ENCODE data around the gene EPPIN. TPM values are rescaled to one million over a fixed set of nuclear protein-coding genes. Genes with fewer than 3 reads are reported as not detected.

EPPIN gene
- total and polyA plus RNA-seq, 2 donors (not counting 3 experiments of a cell fraction or from before 2014, with no cell fraction given): not detected

DNA sequence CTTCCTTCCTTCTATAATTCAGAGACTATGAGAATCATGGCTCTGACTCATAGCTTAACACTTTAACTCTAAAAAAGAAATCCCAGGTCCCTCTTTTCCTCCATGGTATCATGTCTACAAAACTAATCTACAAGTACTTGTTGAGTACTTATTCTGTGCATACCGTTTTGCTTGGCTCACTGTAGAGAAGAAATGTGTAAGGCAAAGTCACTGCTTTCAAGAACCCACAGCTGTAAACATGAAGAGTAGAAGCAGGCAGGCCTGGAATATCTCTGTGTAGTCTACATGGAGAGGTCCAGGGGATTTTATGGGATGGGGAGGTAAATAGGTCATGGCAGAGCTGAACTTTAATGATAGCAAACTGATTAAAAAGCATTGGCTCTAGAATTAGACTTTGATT is 45.6 kb downstream of the EPPIN start:
- Histone ChIP-seq H4K20me1 (replicated peaks; ENCODE audit: control insufficient read depth, extremely low read depth, insufficient read depth, low read length) (no peaks in the 10 kb centered on the region), H3K9me1 (replicated peaks; ENCODE audit: control insufficient read depth, extremely low read depth, insufficient read depth, low read length) (no peaks in the 10 kb centered on the region), H3K9ac (replicated peaks; ENCODE audit: extremely low read depth, insufficient read depth, low read length) (no peak overlapping the region), H3K4me1 (ENCODE audit: control insufficient read depth, extremely low read depth, insufficient read depth, low read length) (no peaks in the 10 kb centered on the region), H3K27ac (ENCODE audit: insufficient read depth, low read depth, low read length) (no peak overlapping the region), H2AFZ (ENCODE audit: low read depth, low read length) (no peak overlapping the region), H3K4me3 (replicated peaks in 1 of 3; ENCODE audit: insufficient read depth in 1 of 3, low read depth in 1 of 3, low read length in 3 of 3) (no peak overlapping the region), H3K9me3 (replicated peaks; ENCODE audit: control insufficient read depth, insufficient read depth, low read length) (no peaks in the 10 kb centered on the region), H3K27me3 (ENCODE audit: control insufficient read depth in 2 of 2, insufficient read depth in 2 of 2, low read length in 2 of 2) (peaks cover 3% of the 10 kb centered on the region in 2 experiments), H3K36me3 (ENCODE audit: control insufficient read depth in 2 of 2, extremely low read depth in 1 of 2, insufficient read depth in 2 of 2, low read length in 2 of 2) (no peaks in the 10 kb centered on the region), H3K79me2 (ENCODE audit: control insufficient read depth, insufficient read depth, low read length) (no peaks in the 10 kb centered on the region), H3K4me2 (ENCODE audit: insufficient read depth, low read length) (no peak overlapping the region)
- no TSS peak for BruUV-seq (replicated peaks)
- no peak for DNase-seq (ENCODE audit: low read depth, low spot score)
- intact Hi-C loops (cut with micrococcal nuclease): no loop called here
- TF ChIP-seq MYC (IDR thresholded peaks at IDR 0.05; ENCODE audit: low read depth, low read length) (no peak), JUN (IDR thresholded peaks at IDR 0.05; ENCODE audit: borderline replicate concordance, insufficient read depth, insufficient read length, low read depth) (no peak), POLR2AphosphoS5 (IDR thresholded peaks at IDR 0.05; ENCODE audit: insufficient read depth, low read depth, low read length) (no peak), POLR2A (IDR thresholded peaks at IDR 0.05; ENCODE audit: low read depth, low read length) (no peak), GATA2 (IDR thresholded peaks at IDR 0.05; ENCODE audit: insufficient read depth, insufficient read length, low read depth, low read length) (no peak), EZH2 (IDR thresholded peaks at IDR 0.05; ENCODE audit: borderline replicate concordance, low read depth, low read length, severe bottlenecking) (no peak), FOS (IDR thresholded peaks at IDR 0.05; ENCODE audit: borderline replicate concordance, insufficient read depth, low read length) (no peak)
- TF ChIP-seq, protein P1, sequence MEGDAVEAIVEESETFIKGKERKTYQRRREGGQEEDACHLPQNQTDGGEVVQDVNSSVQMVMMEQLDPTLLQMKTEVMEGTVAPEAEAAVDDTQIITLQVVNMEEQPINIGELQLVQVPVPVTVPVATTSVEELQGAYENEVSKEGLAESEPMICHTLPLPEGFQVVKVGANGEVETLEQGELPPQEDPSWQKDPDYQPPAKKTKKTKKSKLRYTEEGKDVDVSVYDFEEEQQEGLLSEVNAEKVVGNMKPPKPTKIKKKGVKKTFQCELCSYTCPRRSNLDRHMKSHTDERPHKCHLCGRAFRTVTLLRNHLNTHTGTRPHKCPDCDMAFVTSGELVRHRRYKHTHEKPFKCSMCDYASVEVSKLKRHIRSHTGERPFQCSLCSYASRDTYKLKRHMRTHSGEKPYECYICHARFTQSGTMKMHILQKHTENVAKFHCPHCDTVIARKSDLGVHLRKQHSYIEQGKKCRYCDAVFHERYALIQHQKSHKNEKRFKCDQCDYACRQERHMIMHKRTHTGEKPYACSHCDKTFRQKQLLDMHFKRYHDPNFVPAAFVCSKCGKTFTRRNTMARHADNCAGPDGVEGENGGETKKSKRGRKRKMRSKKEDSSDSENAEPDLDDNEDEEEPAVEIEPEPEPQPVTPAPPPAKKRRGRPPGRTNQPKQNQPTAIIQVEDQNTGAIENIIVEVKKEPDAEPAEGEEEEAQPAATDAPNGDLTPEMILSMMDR (IDR thresholded peaks at IDR 0.05; ENCODE audit: extremely low read depth in 1 of 2, insufficient read depth in 1 of 2, low read depth in 1 of 2, low read length in 2 of 2): no peak
- TF ChIP-seq, protein P2, sequence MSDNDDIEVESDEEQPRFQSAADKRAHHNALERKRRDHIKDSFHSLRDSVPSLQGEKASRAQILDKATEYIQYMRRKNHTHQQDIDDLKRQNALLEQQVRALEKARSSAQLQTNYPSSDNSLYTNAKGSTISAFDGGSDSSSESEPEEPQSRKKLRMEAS (IDR thresholded peaks at IDR 0.05; ENCODE audit: insufficient read depth, insufficient read length): no peak
- FAIRE-seq: no peak
- ChIA-PET CTCF (no interaction called here), POLR2A (interaction anchor here (0.6 kb wide), 1 partner anchor 44 kb away, joined by 5 read pairs; no protein-coding TSS in a partner anchor)
- dilution Hi-C loops (cut with MboI; ENCODE audit: extremely low pct_ligation_motif_present, low sequenced_read_pairs): no loop called here

Data from endothelial cell of umbilical vein (primary cell).